Endothelial cell (in vitro differentiated cells): ENCODE data around the gene NHLH2. TPM values are rescaled to one million over a fixed set of nuclear protein-coding genes. Genes with fewer than 3 reads are reported as not detected.

Source experiments
- DNase-seq: peaks from one replicate; pipeline ENCODE4 v3.0.0; 2021; ENCODE audit warnings: low spot score
- H3K27ac Mint-ChIP-seq: one replicate; pipeline ENCODE4 v1.8.0; 2021; ENCODE audit warnings: mixed read lengths, inconsistent platforms; ENCODE audit not compliant: unreplicated experiment
- H3K27me3 Mint-ChIP-seq: one replicate; pipeline ENCODE4 v1.8.0; 2021; ENCODE audit warnings: mild to moderate bottlenecking, moderate library complexity, mixed read lengths, inconsistent platforms; ENCODE audit not compliant: unreplicated experiment
- H3K36me3 Mint-ChIP-seq: one replicate; pipeline ENCODE4 v1.8.0; 2021; ENCODE audit warnings: mild to moderate bottlenecking, low read depth, mixed read lengths, inconsistent platforms; ENCODE audit not compliant: unreplicated experiment
- H3K4me1 Mint-ChIP-seq: one replicate; pipeline ENCODE4 v1.8.0; 2021; ENCODE audit warnings: mild to moderate bottlenecking, mixed read lengths, inconsistent platforms; ENCODE audit not compliant: unreplicated experiment
- H3K4me3 Mint-ChIP-seq: one replicate; pipeline ENCODE4 v1.8.0; 2021; ENCODE audit warnings: mild to moderate bottlenecking, mixed read lengths, inconsistent platforms; ENCODE audit not compliant: unreplicated experiment
- H3K9me3 Mint-ChIP-seq: one replicate; pipeline ENCODE4 v1.8.0; 2021; ENCODE audit warnings: mixed read lengths, inconsistent platforms; ENCODE audit not compliant: unreplicated experiment
- total RNA-seq: library from RNA; stranded (reverse); fragmentation: NEBNext Ultra II Directional; extraction: Animal tissue kit (Norgen Biotek cat#: 25700); gene quantifications from one replicate; pipeline ENCODE4 v1.2.1, GENCODE V29; 2021; ENCODE audit not compliant: unreplicated experiment
- TF ChIP-seq, protein P1 (sequence below): fragments of 200-600 bp; sonication (generic); IDR thresholded peaks from one replicate; pipeline ENCODE4 v1.5.0; 2021; ENCODE audit warnings: antibody characterized with exemption; ENCODE audit not compliant: unreplicated experiment

The NHLH2 gene
- total RNA-seq, 1 donor from 2014 or later, result 2.3 TPM

DNA sequence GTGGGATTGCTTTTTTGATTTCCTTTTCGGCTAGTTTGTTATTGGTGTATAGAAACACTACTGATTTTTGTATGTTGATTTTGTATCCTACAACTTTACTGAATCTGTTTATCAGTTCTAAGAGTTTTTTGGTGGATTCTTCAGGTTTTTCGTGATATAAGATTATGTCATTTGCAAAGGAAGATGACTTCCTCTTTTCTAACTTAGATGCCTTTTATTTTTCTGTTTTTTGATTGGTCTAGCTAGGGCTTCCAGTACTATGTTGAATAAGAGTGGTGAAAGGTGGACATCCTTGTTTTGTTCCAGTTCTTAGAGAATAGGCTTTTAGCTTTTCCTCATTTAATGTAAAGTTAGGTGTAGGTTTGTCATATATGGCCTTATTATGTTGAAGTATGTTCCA, 13.1 kb upstream of the NHLH2 start:
- no peak for DNase-seq
- no peak overlapping the region for H3K4me3 Mint-ChIP-seq
- H3K36me3 Mint-ChIP-seq, result no peaks in the 10 kb centered on the region
- no peaks in the 10 kb centered on the region for H3K27me3 Mint-ChIP-seq
- no peaks in the 10 kb centered on the region for H3K4me1 Mint-ChIP-seq
- no peak overlapping the region for H3K27ac Mint-ChIP-seq
- no peaks in the 10 kb centered on the region for H3K9me3 Mint-ChIP-seq
- TF ChIP-seq, protein P1, sequence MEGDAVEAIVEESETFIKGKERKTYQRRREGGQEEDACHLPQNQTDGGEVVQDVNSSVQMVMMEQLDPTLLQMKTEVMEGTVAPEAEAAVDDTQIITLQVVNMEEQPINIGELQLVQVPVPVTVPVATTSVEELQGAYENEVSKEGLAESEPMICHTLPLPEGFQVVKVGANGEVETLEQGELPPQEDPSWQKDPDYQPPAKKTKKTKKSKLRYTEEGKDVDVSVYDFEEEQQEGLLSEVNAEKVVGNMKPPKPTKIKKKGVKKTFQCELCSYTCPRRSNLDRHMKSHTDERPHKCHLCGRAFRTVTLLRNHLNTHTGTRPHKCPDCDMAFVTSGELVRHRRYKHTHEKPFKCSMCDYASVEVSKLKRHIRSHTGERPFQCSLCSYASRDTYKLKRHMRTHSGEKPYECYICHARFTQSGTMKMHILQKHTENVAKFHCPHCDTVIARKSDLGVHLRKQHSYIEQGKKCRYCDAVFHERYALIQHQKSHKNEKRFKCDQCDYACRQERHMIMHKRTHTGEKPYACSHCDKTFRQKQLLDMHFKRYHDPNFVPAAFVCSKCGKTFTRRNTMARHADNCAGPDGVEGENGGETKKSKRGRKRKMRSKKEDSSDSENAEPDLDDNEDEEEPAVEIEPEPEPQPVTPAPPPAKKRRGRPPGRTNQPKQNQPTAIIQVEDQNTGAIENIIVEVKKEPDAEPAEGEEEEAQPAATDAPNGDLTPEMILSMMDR, result no peak

DNA sequence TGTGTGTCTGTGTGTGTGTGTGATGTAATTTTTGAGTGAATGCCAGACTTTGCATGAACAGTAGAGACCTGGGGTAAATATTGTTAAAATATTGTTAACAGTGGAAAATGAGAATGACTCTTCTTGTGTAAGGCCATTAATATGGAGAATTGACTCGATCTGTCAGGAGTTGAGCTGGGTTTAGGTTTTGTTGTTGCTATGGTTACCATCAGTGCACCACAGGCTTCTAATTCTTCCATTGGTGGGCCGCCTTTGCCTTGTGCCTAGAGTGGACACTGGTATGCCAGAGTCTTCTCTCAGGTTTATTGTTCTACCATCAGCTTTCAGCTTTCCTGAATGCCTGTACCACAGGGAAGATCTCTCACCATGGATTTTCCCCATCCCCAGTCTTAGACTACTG, 10.0 kb upstream of the NHLH2 start:
- Mint-ChIP-seq H3K9me3 (no peaks in the 10 kb centered on the region), H3K27me3 (peaks cover 1% of the 10 kb centered on the region), H3K36me3 (no peaks in the 10 kb centered on the region), H3K4me3 (no peak overlapping the region), H3K4me1 (no peaks in the 10 kb centered on the region), H3K27ac (no peak overlapping the region)
- no peak for DNase-seq
- TF ChIP-seq, protein P1, result no peak

DNA sequence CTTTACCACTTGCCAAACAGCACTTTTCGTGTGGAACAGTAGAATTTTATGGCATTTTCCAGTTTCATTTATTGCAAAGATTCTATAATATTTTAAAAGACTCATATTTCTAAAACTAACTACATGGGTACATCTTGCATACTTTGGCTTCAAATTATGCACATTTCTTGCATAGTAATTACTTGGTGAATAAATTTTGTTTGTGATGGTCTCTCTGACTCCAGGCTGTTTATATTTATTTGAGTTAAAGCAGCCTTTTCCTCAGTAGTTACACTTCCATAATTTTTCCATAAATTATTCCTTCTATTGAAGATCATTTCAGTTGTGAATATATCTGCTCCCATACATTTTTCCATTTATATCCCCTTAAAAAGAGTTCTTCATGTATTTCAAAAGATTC, 6.9 kb upstream of the NHLH2 start:
- Mint-ChIP-seq H3K4me1 (no peaks in the 10 kb centered on the region), H3K27me3 (peaks cover 1% of the 10 kb centered on the region), H3K36me3 (no peaks in the 10 kb centered on the region), H3K27ac (no peak overlapping the region), H3K4me3 (no peak overlapping the region), H3K9me3 (no peaks in the 10 kb centered on the region)
- DNase-seq, result no peak
- TF ChIP-seq, protein P1, result no peak

DNA sequence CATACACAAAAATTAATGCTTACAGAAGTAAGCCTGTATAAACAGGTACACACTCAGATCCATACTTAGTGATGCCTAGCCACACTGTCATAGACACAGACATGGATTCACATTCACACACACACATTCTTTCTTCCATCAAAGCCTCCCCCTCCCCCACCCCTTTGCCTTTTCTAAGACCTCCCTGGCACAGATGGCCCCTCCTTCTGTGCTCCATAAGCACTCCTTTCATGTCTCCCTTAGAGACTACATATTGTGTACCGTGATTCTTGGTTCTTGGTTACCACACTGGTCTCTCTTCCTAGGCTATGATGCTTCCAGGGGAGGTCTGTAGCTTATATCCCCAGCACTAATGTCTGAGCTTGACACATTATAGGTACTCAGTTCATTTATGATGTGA, 2.0 kb upstream of the NHLH2 start:
- Mint-ChIP-seq H3K4me1 (peaks cover 12% of the 10 kb centered on the region), H3K9me3 (no peaks in the 10 kb centered on the region), H3K36me3 (no peaks in the 10 kb centered on the region), H3K27ac (no peak overlapping the region), H3K4me3 (no peak overlapping the region), H3K27me3 (peaks cover 7% of the 10 kb centered on the region)
- no peak for DNase-seq
- TF ChIP-seq, protein P1, result no peak

DNA sequence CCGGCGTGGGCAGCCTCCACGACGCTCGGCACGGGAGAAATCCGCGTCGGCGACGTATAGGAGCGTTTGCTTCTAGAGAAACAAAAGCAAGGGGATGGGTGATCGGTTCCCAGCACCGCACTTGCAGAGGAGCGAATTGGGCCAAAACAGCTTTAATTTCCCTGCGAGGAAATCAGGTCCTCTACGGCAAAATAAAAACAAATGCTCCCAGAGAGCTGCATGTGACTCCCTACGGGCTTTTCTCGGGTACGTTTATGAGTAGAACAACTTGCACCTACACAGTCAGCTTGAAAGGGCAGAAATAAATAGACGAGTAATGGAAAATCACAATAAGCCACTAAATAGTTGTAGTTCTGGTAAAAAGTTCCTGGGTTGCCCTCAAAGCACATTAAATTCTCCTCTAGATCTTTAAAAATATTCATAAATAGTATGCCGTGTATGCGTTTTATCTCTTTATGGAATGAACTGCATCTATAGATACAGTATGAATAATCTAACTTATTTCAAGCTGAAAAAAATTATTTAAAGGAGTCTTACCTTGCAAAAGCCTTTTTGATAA, 1.2 kb downstream of the NHLH2 start:
- Mint-ChIP-seq H3K9me3 (no peaks in the 10 kb centered on the region), H3K36me3 (no peaks in the 10 kb centered on the region), H3K4me3 (peak overlapping the region; percentile 73), H3K27me3 (peaks cover 5% of the 10 kb centered on the region), H3K4me1 (peaks cover 12% of the 10 kb centered on the region), H3K27ac (peak overlapping the region; percentile 30)
- DNase-seq, result no peak
- TF ChIP-seq, protein P1, result no peak
